T-helper 1 cell treated with Interleukin-12 subunit alpha and Interleukin-12 subunit beta and Interleukin-4 antibody, amounts not matched to agents 30 ng/mL and 1 ng/mL, for 36 hours (primary cell): Measurements from ENCODE around the gene ANO6. TPM values are rescaled to one million over a fixed set of nuclear protein-coding genes. Genes with fewer than 3 reads are reported as not detected.
"Not testable (repeated sequence)": the region's sequence is repeated elsewhere in the genome, so short reads cannot be mapped to it uniquely, and the experiment has no call there.

Experiments
- intact Hi-C: fragments of 100-400 bp; cut with micrococcal nuclease; formaldehyde crosslinking; loops from one replicate; pipeline ENCODE4 v1.15.1; 2024
- total RNA-seq: library from RNA; stranded (reverse); gene quantifications from 2 replicates; pipeline ENCODE4 v1.2.3, GENCODE V29; 2022

The ANO6 gene
- total RNA-seq, 1 donor from 2014 or later = 27.8 TPM

- intact Hi-C loops = no loop called here
Measured at GRCh38 chr12:45304514-45305178, 88.8 kb downstream of the ANO6 start.

GRCh38 chr12:45305907-45306306 lies 90.0 kb downstream of the ANO6 start:
- intact Hi-C loops = no loop called here

- intact Hi-C loops = no loop called here
Measured at GRCh38 chr12:45309836-45310626, 94.1 kb downstream of the ANO6 start.

GRCh38 chr12:45310627-45310968 lies 94.7 kb downstream of the ANO6 start:
- intact Hi-C loops = no loop called here

- intact Hi-C loops = no loop called here
Measured at GRCh38 chr12:45312012-45312411, 96.1 kb downstream of the ANO6 start.

- intact Hi-C loops = no loop called here
Measured at GRCh38 chr12:45314770-45315169, 98.9 kb downstream of the ANO6 start.

GRCh38 chr12:45315462-45315861 lies 99.6 kb downstream of the ANO6 start:
- intact Hi-C loops = no loop called here

- intact Hi-C loops = not testable (repeated sequence)
Measured at GRCh38 chr12:45317261-45317660, 101.4 kb downstream of the ANO6 start.

- intact Hi-C loops = no loop called here
Measured at GRCh38 chr12:45322810-45323209, 106.9 kb downstream of the ANO6 start.

- intact Hi-C loops = no loop called here
Measured at GRCh38 chr12:45324391-45324790, 108.5 kb downstream of the ANO6 start.

- intact Hi-C loops = no loop called here
Measured at GRCh38 chr12:45326358-45326975, 110.6 kb downstream of the ANO6 start.

- intact Hi-C loops = no loop called here
Measured at GRCh38 chr12:45327823-45328383, 112.0 kb downstream of the ANO6 start.

- intact Hi-C loops = no loop called here
Measured at GRCh38 chr12:45329238-45329637, 113.3 kb downstream of the ANO6 start.

- intact Hi-C loops = no loop called here
Measured at GRCh38 chr12:45329702-45330101, 113.8 kb downstream of the ANO6 start.

GRCh38 chr12:45331552-45331951 lies 115.7 kb downstream of the ANO6 start:
- intact Hi-C loops = no loop called here

- intact Hi-C loops = no loop called here
Measured at GRCh38 chr12:45334396-45334795, 118.5 kb downstream of the ANO6 start.

GRCh38 chr12:45336331-45336730 lies 120.4 kb downstream of the ANO6 start:
- intact Hi-C loops = no loop called here

GRCh38 chr12:45336762-45337596 lies 121.1 kb downstream of the ANO6 start:
- intact Hi-C loops = no loop called here

- intact Hi-C loops = no loop called here
Measured at GRCh38 chr12:45337835-45338234, 121.9 kb downstream of the ANO6 start.

GRCh38 chr12:45338272-45338671 lies 122.4 kb downstream of the ANO6 start:
- intact Hi-C loops = no loop called here

- intact Hi-C loops = no loop called here
Measured at GRCh38 chr12:45339035-45339434, 123.1 kb downstream of the ANO6 start.
